22Rv1 (cell line): ENCODE results near the gene PIAS1.

Experiments
- ZFX ChIP-seq: fragments of 450-650 bp; IDR thresholded peaks from 2 replicates; pipeline ENCODE4 v1.6.1; 2017; ENCODE audit warnings: antibody characterized with exemption, borderline replicate concordance
- TF ChIP-seq, protein P1 (sequence below): fragments of 450-650 bp; IDR thresholded peaks from 2 replicates; pipeline ENCODE4 v1.5.1; 2017; ENCODE audit warnings: mild to moderate bottlenecking

DNA sequence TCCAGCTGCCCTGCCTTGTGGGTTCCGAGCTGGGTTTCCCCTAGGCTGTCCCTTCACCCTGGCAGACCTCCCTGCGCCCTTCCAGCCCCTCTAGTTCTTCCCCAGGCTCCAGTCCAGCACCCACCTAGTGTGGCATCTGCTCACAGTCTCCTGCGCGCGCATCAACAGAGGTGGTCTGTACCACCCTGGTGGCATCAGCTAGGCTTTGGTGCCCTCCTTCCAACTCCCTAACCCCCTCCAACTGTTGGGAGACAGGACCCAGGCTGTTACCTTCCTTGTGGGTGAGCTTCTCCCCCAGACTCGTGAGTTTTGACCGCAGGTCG lies 143.0 kb downstream of the PIAS1 start:
- TF ChIP-seq, protein P1, sequence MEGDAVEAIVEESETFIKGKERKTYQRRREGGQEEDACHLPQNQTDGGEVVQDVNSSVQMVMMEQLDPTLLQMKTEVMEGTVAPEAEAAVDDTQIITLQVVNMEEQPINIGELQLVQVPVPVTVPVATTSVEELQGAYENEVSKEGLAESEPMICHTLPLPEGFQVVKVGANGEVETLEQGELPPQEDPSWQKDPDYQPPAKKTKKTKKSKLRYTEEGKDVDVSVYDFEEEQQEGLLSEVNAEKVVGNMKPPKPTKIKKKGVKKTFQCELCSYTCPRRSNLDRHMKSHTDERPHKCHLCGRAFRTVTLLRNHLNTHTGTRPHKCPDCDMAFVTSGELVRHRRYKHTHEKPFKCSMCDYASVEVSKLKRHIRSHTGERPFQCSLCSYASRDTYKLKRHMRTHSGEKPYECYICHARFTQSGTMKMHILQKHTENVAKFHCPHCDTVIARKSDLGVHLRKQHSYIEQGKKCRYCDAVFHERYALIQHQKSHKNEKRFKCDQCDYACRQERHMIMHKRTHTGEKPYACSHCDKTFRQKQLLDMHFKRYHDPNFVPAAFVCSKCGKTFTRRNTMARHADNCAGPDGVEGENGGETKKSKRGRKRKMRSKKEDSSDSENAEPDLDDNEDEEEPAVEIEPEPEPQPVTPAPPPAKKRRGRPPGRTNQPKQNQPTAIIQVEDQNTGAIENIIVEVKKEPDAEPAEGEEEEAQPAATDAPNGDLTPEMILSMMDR: no peak
- no peak for TF ChIP-seq ZFX
